AG09319 (cell line): ENCODE measurements around the gene ZNF648.

Experiments
- DNase-seq: peaks from one replicate; pipeline ENCODE4 v3.0.0-alpha.2; 2010; ENCODE audit warnings: low read depth; ENCODE audit errors: extremely low read depth
- CTCF ChIP-seq: IDR thresholded peaks from 2 replicates; pipeline ENCODE4 v1.5.1; 2011; ENCODE audit warnings: low read depth, mild to moderate bottlenecking, inconsistent platforms, low read length, moderate library complexity

ZNF648 gene

GRCh38 chr1:182086136-182086535 lies 24.6 kb upstream of the ZNF648 start:
- no peak for TF ChIP-seq CTCF
- no peak for DNase-seq

GRCh38 chr1:182085726-182086125 lies 24.2 kb upstream of the ZNF648 start:
- no peak for DNase-seq
- TF ChIP-seq CTCF: no peak

- peak; percentile 85 for TF ChIP-seq CTCF
- peak; percentile 44 for DNase-seq
Measured at GRCh38 chr1:182084487-182085316, 23.2 kb upstream of the ZNF648 start.

- no peak for DNase-seq
- no peak for TF ChIP-seq CTCF
Measured at GRCh38 chr1:182083851-182084486, 22.5 kb upstream of the ZNF648 start.

GRCh38 chr1:182080955-182081582 lies 19.6 kb upstream of the ZNF648 start:
- no peak for DNase-seq
- peak; percentile 65 for TF ChIP-seq CTCF

GRCh38 chr1:182080040-182080439 lies 18.5 kb upstream of the ZNF648 start:
- no peak for TF ChIP-seq CTCF
- no peak for DNase-seq

- DNase-seq: no peak
- no peak for TF ChIP-seq CTCF
Measured at GRCh38 chr1:182071924-182072323, 10.4 kb upstream of the ZNF648 start.
